HepG2 (cell line): ENCODE data around the gene OR6C4. TPM values are rescaled to one million over a fixed set of nuclear protein-coding genes. Genes with fewer than 3 reads are reported as not detected.

ENCODE experiments used
- ATAC-seq: fragments of 200-7000 bp; cut with Tn5 transposase; 3 replicates; pipeline ENCODE4 v1.9.1; 2020; ENCODE audit warnings: mild to moderate bottlenecking, moderate library complexity
- Bru-seq: library from RNA; stranded (reverse); fragments of 400-500 nt; gene quantifications from one replicate; lab custom pipeline; 2021; lab: Mats Ljungman, UMichigan
- BruChase-seq, 2 experiments: library from RNA; stranded (reverse); fragments of 400-500 nt; gene quantifications; one replicate each; lab custom pipeline; 2021; lab: Mats Ljungman, UMichigan
- BruUV-seq: library from RNA; stranded (reverse); fragments of 400-500 nt; replicated peaks from 2 replicates; lab custom pipeline; 2021; lab: Mats Ljungman, UMichigan
- CTCF ChIA-PET: fragments of 300-600 bp; formaldehyde crosslinking; extraction: SDS; loops from one replicate; lab custom pipeline; 2021; ENCODE audit warnings: low total read pairs, inconsistent platforms, low intra/inter-chr PET ratio; lab: Yijun Ruan, JAX
- POLR2A ChIA-PET: fragments of 350-600 bp; sonication (Branson Sonifier 250); formaldehyde crosslinking; loops from one replicate; lab custom pipeline; 2020; ENCODE audit warnings: antibody characterized with exemption, inconsistent platforms; lab: Yijun Ruan, JAX
- DNase-seq: peaks from one replicate; pipeline ENCODE4 v3.0.0-alpha.2; 2015; ENCODE audit warnings: low spot score
- FAIRE-seq: peaks from 3 replicates; lab custom pipeline; 2011; peaks lifted over from hg19 to GRCh38; lab: Jason Lieb, UNC
- H2AFZ ChIP-seq: one replicate; pipeline ENCODE4 v1.6.1; 2011; ENCODE audit warnings: low read length, inconsistent platforms
- H3K27ac ChIP-seq: fragments of 300-600 bp; 3 replicates; pipeline ENCODE4 v1.8.0; 2011; ENCODE audit warnings: mixed run types, mild to moderate bottlenecking, mixed read lengths, low read length, inconsistent platforms; ENCODE audit not compliant: insufficient read depth; ENCODE audit errors: extremely low read length
- H3K27me3 ChIP-seq, 2 experiments: fragments of 200-600 bp in 1 of 2; 2 replicates in 1 of 2; 3 replicates in 1 of 2; pipeline versions ENCODE4 v1.6.0 to v1.8.0; 2011; ENCODE audit warnings: low read length in 2 of 2, mild to moderate bottlenecking in 2 of 2, moderate library complexity in 2 of 2, inconsistent platforms in 1 of 2; ENCODE audit not compliant: insufficient read depth in 2 of 2, control insufficient read depth in 1 of 2
- H3K36me3 ChIP-seq, 2 experiments: fragments of 200-600 bp in 1 of 2; replicated peaks in 1 of 2; 2 replicates in 1 of 2; 3 replicates in 1 of 2; pipeline versions ENCODE4 v1.5.1 to v1.8.0; 2011; ENCODE audit warnings: low read length in 2 of 2, inconsistent platforms in 1 of 2; ENCODE audit not compliant: insufficient read depth in 2 of 2, control insufficient read depth in 1 of 2
- H3K4me1 ChIP-seq: 2 replicates; pipeline ENCODE4 v1.5.1; 2012; ENCODE audit warnings: low read length, inconsistent platforms; ENCODE audit not compliant: insufficient read depth
- H3K4me2 ChIP-seq: 2 replicates; pipeline ENCODE4 v1.6.0; 2011; ENCODE audit warnings: low read depth, low read length, inconsistent platforms
- H3K4me3 ChIP-seq, 3 experiments: fragments of 200-600 bp in 1 of 3; sonication (generic), shearing (Covaris generic) in 1 of 3; replicated peaks in 1 of 3; 2 replicates each; pipeline ENCODE4 v1.5.1; 2011 to 2016; ENCODE audit warnings: low read length in 3 of 3, inconsistent platforms in 2 of 3, low read depth in 2 of 3, mild to moderate bottlenecking in 2 of 3, control low read depth in 1 of 3, mixed read lengths in 1 of 3; ENCODE audit not compliant: insufficient read depth in 1 of 3
- H3K79me2 ChIP-seq: one replicate; pipeline ENCODE4 v1.6.1; 2011; ENCODE audit warnings: low read length, inconsistent platforms; ENCODE audit not compliant: insufficient read depth
- H3K9ac ChIP-seq: 2 replicates; pipeline ENCODE4 v1.6.0; 2011; ENCODE audit warnings: mild to moderate bottlenecking, low read depth, low read length, inconsistent platforms; ENCODE audit not compliant: insufficient read depth
- H3K9me3 ChIP-seq: 2 replicates; pipeline ENCODE4 v1.5.1; 2012; ENCODE audit warnings: mild to moderate bottlenecking, low read length
- H4K20me1 ChIP-seq: 2 replicates; pipeline ENCODE4 v1.6.0; 2011; ENCODE audit warnings: inconsistent platforms, mild to moderate bottlenecking, low read length, moderate library complexity; ENCODE audit not compliant: insufficient read depth
- ONECUT2 ChIP-seq: sonication (generic); formaldehyde crosslinking; IDR thresholded peaks from 2 replicates; pipeline ENCODE4 v1.4.0; 2020; ENCODE audit warnings: missing genetic modification reagents
- SRSF1 ChIP-seq: fragments of 200-400 bp; formaldehyde crosslinking; optimal IDR thresholded peaks from 2 replicates; pipeline ENCODE3; 2017; ENCODE audit warnings: mild to moderate bottlenecking, low read depth, low read length, moderate library complexity
- WGBS: methylation state at CpG from one replicate; pipeline ENCODE4 v1.1.6; 2017; ENCODE audit warnings: low lambda C conversion rate; 5-methylcytosine and 5-hydroxymethylcytosine counted together
- in situ Hi-C: cut with HindIII; loops from 2 replicates; pipeline ENCODE4 v1.10.0; 2017; ENCODE audit warnings: low pct_unique_long_range_greater_than_20kb; ENCODE audit not compliant: extremely low pct_ligation_motif_present
- intact Hi-C: fragments of 100-400 bp; cut with micrococcal nuclease; formaldehyde crosslinking; loops from one replicate; pipeline ENCODE4 v1.10.0; 2022; ENCODE audit not compliant: unreplicated experiment
- long read RNA-seq, 2 experiments: library from RNA in 1 of 2; library from polyadenylated mRNA in 1 of 2; stranded (forward) in 1 of 2; unstranded in 1 of 2; transcript quantifications; one replicate each; pipeline ENCODE4 v2.0.0, GENCODE V29; 2019 to 2022
- polyA minus RNA-seq, 3 experiments: library from RNA; depleted of rRNA, polyadenylated mRNA; stranded (reverse); fragments of >200 nt; gene quantifications; 2 replicates each; pipeline ENCODE4 v1.2.3, GENCODE V29; 2011; ENCODE audit warnings: low replicate concordance in 1 of 3
- polyA plus RNA-seq, 8 experiments: library from polyadenylated mRNA; depleted of rRNA in 3 of 8; stranded (reverse) in 7 of 8; unstranded in 1 of 8; fragments of >200 nt; fragmentation: Illumina TruSeq in 4 of 8; extraction: Trizol in 4 of 8; gene quantifications; 2 replicates each; pipeline versions ENCODE4 v1.2.1 to v1.2.3, GENCODE V29; 2011 to 2016; ENCODE audit warnings: low read depth in 4 of 8, missing spikeins in 1 of 8, mixed read lengths in 1 of 8; ENCODE audit not compliant: insufficient read depth in 1 of 8
- total RNA-seq, 5 experiments: library from RNA; depleted of rRNA; stranded (reverse); fragments of >200 nt; fragmentation: Illumina TruSeq; extraction: Trizol; gene quantifications; 2 replicates each; pipeline ENCODE4 v1.2.3, GENCODE V29; 2016; ENCODE audit warnings: low read depth in 1 of 5
- TF ChIP-seq, protein P1 (sequence below): sonication (generic); formaldehyde crosslinking; IDR thresholded peaks from 2 replicates; pipeline ENCODE4 v1.4.0; 2020; ENCODE audit warnings: missing genetic modification reagents

OR6C4 gene
- not detected in 2 replicates for total RNA-seq (2016; rRNA removed; fragmentation: Illumina TruSeq; extraction: Trizol)
- total RNA-seq (2016; cell fraction: cytosol; rRNA removed; fragmentation: Illumina TruSeq; extraction: Trizol; ENCODE audit: low read depth), result not detected in 2 replicates
- not detected in 2 replicates for total RNA-seq (2016; cell fraction: insoluble cytoplasmic fraction; rRNA removed; fragmentation: Illumina TruSeq; extraction: Trizol)
- total RNA-seq (2016; cell fraction: membrane; rRNA removed; fragmentation: Illumina TruSeq; extraction: Trizol), result not detected in 2 replicates
- not detected in 2 replicates for total RNA-seq (2016; cell fraction: nucleus; rRNA removed; fragmentation: Illumina TruSeq; extraction: Trizol)
- not detected in 2 replicates for polyA plus RNA-seq (2011; rRNA removed)
- polyA plus RNA-seq (2011; cell fraction: cytosol; rRNA removed), result not detected in 2 replicates
- not detected in 2 replicates for polyA plus RNA-seq (2011; cell fraction: nucleus; rRNA removed)
- not detected in 2 replicates for polyA plus RNA-seq (2012)
- polyA plus RNA-seq (2016; cell fraction: cytosol; fragmentation: Illumina TruSeq; extraction: Trizol; ENCODE audit: low read depth), result not detected in 2 replicates
- polyA plus RNA-seq (2016; cell fraction: insoluble cytoplasmic fraction; fragmentation: Illumina TruSeq; extraction: Trizol; ENCODE audit: low read depth), result not detected in 2 replicates
- not detected in 2 replicates for polyA plus RNA-seq (2016; cell fraction: membrane; fragmentation: Illumina TruSeq; extraction: Trizol; ENCODE audit: low read depth)
- not detected in 2 replicates for polyA plus RNA-seq (2016; cell fraction: nucleus; fragmentation: Illumina TruSeq; extraction: Trizol; ENCODE audit: insufficient read depth, low read depth)
- polyA minus RNA-seq (2011; rRNA and poly(A)+ RNA removed; ENCODE audit: low replicate concordance), result not detected in 2 replicates
- not detected in 2 replicates for polyA minus RNA-seq (2011; cell fraction: cytosol; rRNA and poly(A)+ RNA removed)
- not detected in 2 replicates for polyA minus RNA-seq (2011; cell fraction: nucleus; rRNA and poly(A)+ RNA removed)
- Bru-seq, nascent RNA, result not detected
- not detected for BruChase-seq, experiment 1, labeled RNA remaining after a 6-hour chase
- not detected for BruChase-seq, experiment 2, labeled RNA remaining after a 2-hour chase
- long read RNA-seq, experiment 1, result 0 reads
- long read RNA-seq, experiment 2, result 0 reads

- Histone ChIP-seq H3K9me3 (no peaks in the 10 kb centered on the region), H3K4me3 (no peak within 1 kb of the TSS), H3K27me3 (no peaks in the 10 kb centered on the region), H3K36me3 (no peaks in the 10 kb centered on the region), H2AFZ (no peak within 1 kb of the TSS), H3K79me2 (no peaks in the 10 kb centered on the region), H3K27ac (no peak within 1 kb of the TSS), H3K4me2 (no peak within 1 kb of the TSS), H4K20me1 (no peaks in the 10 kb centered on the region), H3K4me1 (no peaks in the 10 kb centered on the region), H3K9ac (no peak within 1 kb of the TSS)
- 0% methylated on average over 2 of the region's 2 CpGs for WGBS
- no peak for FAIRE-seq
- ATAC-seq, result no peak
- BruUV-seq, result no TSS peak
- in situ Hi-C loops, result no loop called here
- ChIA-PET POLR2A (no interaction called here), CTCF (no interaction called here)
- no peak for DNase-seq
- TF ChIP-seq, protein P1, sequence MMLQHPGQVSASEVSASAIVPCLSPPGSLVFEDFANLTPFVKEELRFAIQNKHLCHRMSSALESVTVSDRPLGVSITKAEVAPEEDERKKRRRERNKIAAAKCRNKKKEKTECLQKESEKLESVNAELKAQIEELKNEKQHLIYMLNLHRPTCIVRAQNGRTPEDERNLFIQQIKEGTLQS (CRISPR knock-in tag), result no peak
- no peak for TF ChIP-seq ONECUT2
- no peak for TF ChIP-seq SRSF1
- intact Hi-C loops, result no loop called here
Observed at GRCh38 chr12:55549302-55549701, at the start of gene OR6C4. OR6C4 (plus strand) TSS chr12:55549602; CDS start chr12:55551227, 1,625 bp downstream.
